GM12875 (cell line): ENCODE results near the gene GCHFR.

Experiments
- H3K4me3 ChIP-seq: one replicate; pipeline ENCODE4 v1.5.1; 2011; ENCODE audit warnings: low read depth, low read length, control low read depth
- TF ChIP-seq, protein P1 (sequence below): IDR thresholded peaks from 2 replicates; pipeline ENCODE4 v1.5.1; 2011; ENCODE audit warnings: low read depth, mild to moderate bottlenecking, control low read depth, inconsistent platforms, low read length, moderate library complexity, borderline replicate concordance; ENCODE audit not compliant: insufficient read depth

GCHFR gene

DNA sequence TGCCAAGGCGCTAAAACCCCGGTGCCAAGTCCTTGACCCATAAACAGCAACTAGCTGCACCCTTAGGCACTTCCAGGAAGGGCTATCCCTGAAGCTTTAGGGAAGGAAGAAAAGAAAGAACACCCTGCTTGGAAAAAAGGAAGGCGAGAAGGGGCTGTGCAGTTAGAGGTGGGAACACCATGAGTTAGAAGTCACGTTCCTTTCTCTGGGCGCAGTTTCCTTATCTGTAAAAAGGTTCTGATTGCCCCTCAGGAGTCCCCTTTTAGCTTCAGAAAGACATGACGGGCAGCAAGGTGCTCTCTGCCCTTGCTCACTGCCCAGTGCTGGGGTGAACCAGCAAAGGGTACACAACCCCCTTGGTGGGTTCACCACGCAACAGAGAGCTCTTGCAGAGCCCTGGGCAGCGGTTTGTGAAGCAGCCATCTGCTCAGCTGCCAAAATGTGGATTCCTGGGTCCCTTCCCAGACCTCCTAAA is 798 bp downstream of the GCHFR start:
- peak overlapping the region; percentile 91 for H3K4me3 ChIP-seq
- TF ChIP-seq, protein P1, sequence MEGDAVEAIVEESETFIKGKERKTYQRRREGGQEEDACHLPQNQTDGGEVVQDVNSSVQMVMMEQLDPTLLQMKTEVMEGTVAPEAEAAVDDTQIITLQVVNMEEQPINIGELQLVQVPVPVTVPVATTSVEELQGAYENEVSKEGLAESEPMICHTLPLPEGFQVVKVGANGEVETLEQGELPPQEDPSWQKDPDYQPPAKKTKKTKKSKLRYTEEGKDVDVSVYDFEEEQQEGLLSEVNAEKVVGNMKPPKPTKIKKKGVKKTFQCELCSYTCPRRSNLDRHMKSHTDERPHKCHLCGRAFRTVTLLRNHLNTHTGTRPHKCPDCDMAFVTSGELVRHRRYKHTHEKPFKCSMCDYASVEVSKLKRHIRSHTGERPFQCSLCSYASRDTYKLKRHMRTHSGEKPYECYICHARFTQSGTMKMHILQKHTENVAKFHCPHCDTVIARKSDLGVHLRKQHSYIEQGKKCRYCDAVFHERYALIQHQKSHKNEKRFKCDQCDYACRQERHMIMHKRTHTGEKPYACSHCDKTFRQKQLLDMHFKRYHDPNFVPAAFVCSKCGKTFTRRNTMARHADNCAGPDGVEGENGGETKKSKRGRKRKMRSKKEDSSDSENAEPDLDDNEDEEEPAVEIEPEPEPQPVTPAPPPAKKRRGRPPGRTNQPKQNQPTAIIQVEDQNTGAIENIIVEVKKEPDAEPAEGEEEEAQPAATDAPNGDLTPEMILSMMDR, result no peak

DNA sequence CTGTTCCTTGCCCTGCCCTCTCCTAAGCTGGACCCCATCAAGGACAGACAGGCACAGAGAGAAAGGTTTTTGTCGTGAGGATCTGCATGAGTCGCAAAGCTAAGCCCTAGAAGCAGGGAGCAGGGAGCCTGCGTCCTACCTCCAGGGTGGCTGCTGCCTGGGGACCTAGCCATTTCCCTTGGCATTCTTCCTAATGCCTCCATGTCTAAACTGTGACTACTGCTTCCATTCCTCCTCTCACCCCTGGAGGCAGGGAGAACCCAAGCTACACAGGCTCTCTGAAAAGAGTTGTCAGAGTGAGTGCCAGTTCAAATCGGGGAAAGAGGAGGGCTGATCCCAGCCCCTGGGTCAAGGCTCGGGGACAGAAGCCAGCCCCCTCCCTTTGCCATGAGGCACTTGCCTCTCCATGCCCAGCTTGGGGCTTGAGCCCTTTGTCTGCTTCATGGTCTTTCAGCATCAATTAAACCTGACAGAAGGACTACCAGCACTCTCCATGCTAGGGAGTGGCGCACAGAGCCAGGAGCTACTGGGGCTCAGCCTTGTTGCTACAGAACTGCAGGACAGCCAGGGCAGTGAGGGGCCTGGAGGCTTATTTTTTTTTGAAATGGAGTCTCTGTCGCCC is 2.4 kb downstream of the GCHFR start:
- no peak overlapping the region for H3K4me3 ChIP-seq
- TF ChIP-seq, protein P1, result no peak

DNA sequence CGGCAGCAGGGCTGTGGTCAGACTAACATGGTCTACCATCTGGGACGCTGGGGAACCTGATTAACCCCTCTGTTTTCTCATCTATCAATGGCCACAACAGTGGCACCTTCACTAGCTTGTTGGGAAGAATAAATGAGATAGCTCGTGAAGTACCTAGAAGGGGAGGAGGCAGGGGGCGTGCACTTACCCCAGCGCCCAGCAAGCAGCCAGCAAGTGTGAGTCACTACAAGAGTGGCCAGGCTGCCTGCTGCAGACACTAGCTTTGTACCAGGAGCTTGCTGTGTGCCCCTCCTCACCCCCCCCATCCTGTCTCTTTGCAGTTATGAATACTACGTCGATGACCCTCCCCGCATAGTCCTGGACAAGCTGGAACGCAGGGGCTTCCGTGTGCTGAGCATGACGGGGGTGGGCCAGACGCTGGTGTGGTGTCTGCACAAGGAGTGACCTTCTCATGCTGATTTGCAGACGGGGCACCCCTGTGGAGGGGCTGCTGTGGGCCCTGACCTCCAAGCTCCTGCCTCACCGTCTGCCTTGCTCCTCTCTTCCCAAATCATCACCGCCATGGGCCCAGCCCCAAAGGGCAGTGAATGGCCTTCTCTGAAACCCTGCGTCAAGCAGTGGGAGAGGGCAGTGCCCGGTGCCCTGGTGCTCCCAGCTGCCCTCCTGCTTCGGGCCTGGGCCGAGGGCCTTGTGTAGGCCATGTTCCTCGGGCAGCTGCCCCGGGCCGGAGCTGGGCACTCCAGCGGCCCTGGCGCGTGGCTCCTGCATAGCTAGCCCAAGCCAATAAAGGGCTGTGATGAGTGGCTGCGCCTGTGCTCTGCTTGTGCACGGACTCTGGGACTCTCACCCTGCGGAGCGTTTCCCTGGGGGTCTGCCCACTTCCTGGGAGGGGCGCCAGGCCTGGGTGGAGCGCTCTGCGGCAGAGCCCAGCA is 3.3 kb downstream of the GCHFR start:
- TF ChIP-seq, protein P1, result no peak
- H3K4me3 ChIP-seq, result no peak overlapping the region

DNA sequence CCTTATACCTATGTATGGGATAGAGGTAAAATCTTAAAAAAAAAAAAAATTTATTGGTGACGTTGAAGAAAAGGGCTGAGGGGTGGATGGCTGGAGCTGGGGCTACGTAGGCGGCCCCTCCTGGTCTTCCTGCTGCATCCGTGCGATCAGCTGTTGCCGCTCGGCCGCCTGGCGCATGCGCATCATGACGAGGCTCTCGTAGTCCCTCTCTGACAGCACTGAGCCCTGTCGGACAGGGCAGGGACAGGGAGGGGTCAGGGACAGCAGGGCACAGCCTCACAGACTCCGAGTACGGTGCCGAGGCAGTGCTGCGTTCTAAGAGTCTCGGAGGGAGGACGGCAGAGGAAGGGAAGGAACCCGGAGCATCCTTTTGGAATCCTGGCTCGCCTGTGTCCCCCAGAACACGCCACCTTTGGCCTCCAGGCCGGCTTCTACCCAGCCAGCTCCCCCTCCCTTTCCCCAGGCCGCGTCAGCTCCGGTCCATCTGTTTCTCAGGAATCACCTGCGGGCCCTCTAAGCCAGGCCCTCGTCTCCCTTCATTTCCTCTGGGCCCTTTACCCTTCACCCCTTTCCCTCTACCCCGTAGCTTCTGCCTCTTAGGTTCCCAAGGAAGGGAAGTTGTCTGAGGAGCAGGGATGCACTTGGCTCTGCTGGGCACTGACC is 4.1 kb downstream of the GCHFR start:
- TF ChIP-seq, protein P1, result no peak
- H3K4me3 ChIP-seq, result no peak overlapping the region

DNA sequence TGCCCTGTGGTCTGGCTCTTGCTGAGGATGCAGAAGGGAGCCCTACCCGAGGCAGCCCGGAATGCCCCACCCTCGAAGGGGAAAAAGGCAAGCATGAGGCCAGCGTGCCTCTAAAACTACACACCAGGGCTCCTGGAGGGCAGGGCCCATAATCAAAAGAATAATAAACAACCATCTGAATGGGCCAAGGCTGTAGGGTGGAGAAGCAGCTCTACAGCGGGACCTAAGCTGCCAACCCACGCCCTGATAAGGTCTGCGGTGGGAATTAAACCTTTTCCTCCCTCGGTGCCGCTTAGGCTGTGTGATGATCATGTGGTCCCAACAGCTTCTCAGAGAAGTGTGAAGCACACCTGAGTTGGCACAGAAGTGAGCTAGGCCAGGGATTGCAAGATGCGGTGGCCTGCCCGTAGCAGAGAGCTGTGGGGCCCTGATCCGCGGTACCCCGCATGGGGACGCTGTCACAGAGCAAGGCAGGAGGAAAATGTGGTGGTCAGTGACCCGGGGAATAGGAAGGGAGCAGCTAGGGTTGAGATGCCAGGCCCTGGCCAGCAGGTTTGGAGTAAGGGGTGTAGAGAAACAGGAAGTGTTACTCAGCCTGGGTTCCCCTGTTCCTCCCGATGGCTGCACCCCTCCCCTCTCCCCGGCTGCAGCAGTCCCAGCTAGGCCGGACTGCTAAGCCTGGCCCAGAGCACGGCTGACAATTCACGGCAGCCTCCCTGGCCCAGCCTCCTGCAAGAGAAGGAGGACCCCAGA is 4.8 kb downstream of the GCHFR start:
- peak overlapping the region; percentile 39 for H3K4me3 ChIP-seq
- TF ChIP-seq, protein P1, result no peak

DNA sequence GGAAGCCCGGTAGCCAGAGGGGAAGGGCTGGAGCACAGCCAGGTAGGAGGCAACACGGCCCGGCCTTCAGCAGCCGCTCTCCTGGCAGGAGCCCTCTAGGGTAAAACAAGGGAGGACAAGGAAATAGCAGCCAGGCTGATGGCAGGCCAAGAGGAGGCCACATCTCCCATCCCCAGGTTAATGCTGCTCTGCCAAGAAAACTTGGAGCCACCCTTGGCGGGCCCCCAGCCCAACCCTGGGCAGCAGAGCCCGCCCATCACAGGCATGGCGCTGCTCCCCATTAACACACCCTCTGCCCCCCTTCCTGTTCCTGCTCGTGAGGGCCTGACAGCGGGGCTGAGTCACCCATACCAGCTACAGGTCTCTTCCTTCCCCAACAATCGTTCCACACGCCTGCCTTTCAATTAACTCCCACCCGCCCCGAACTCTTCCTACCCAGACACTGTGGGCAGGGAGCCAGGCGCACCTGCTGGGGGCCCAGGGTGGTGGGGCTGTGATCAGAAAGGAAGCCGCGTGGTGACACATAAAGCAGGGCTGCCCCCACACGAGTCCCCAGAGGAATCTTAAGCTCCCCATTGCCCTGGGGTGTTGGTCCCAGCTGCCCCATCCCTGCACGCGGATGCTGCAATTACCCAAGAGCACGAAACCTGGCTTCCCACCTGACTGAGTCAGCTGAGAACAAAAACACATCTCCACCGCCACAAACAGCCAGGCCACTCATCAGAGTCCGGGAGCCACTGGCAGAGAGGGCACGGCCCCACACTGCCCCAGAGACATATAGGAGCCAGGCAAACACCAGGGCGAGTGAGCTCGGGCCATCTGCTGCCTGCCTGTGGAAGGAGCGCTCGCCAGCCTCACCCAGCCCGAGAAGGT is 5.6 kb downstream of the GCHFR start, which contains the start of gene C15orf62:
TSS of gene C15orf62 (plus strand) at position 707 of the 873 bp plus-strand sequence. CDS start 516 bp downstream, outside the sequence.
- peak within 1 kb of the TSS; percentile 39 for H3K4me3 ChIP-seq
- TF ChIP-seq, protein P1, result no peak
